Keratinocyte (primary cell): ENCODE results near the gene SFT2D1. TPM values are rescaled to one million over a fixed set of nuclear protein-coding genes. Genes with fewer than 3 reads are reported as not detected.

Experiments used
- DNase-seq: peaks from one replicate; pipeline ENCODE4 v3.0.0-alpha.2; 2011; ENCODE audit warnings: low read depth, missing footprints, low spot score
- FAIRE-seq: peaks from 2 replicates; lab custom pipeline; 2011; peaks lifted over from hg19 to GRCh38; lab: Jason Lieb, UNC
- H2AFZ ChIP-seq: 2 replicates; pipeline ENCODE4 v1.6.0; 2012; ENCODE audit warnings: low read length, control low read depth, inconsistent platforms; ENCODE audit not compliant: control insufficient read depth
- H3K27ac ChIP-seq: 2 replicates; pipeline ENCODE4 v1.5.1; 2011; ENCODE audit warnings: low read length; ENCODE audit not compliant: control insufficient read depth, insufficient read depth
- H3K27me3 ChIP-seq: 3 replicates; pipeline ENCODE4 v1.6.0; 2011; ENCODE audit warnings: low read length; ENCODE audit not compliant: control insufficient read depth, insufficient read depth; ENCODE audit errors: extremely low read depth
- H3K36me3 ChIP-seq, 2 experiments: 2 replicates in 1 of 2; 3 replicates in 1 of 2; pipeline ENCODE4 v1.5.1; 2011; ENCODE audit warnings: low read length in 2 of 2, mild to moderate bottlenecking in 1 of 2; ENCODE audit not compliant: control insufficient read depth in 2 of 2, insufficient read depth in 2 of 2; ENCODE audit errors: extremely low read depth in 1 of 2
- H3K4me1 ChIP-seq: 3 replicates; pipeline ENCODE4 v1.5.1; 2011; ENCODE audit warnings: low read length; ENCODE audit not compliant: control insufficient read depth, insufficient read depth; ENCODE audit errors: extremely low read depth
- H3K4me2 ChIP-seq: 3 replicates; pipeline ENCODE4 v1.6.0; 2011; ENCODE audit warnings: low read depth, low read length; ENCODE audit not compliant: control insufficient read depth, insufficient read depth; ENCODE audit errors: extremely low read depth
- H3K4me3 ChIP-seq, 3 experiments: fragments of 200-600 bp in 1 of 3; sonication (generic) in 1 of 3; 2 replicates in 2 of 3; 3 replicates in 1 of 3; pipeline ENCODE4 v1.5.1; 2011 to 2016; ENCODE audit warnings: low read length in 3 of 3, mild to moderate bottlenecking in 3 of 3, control low read depth in 2 of 3, inconsistent platforms in 1 of 3, low read depth in 1 of 3, mixed read lengths in 1 of 3, mixed run types in 1 of 3, moderate library complexity in 1 of 3; ENCODE audit not compliant: control insufficient read depth in 2 of 3, insufficient read depth in 2 of 3; ENCODE audit errors: extremely low read depth in 1 of 3
- H3K79me2 ChIP-seq: 2 replicates; pipeline ENCODE4 v1.6.0; 2012; ENCODE audit warnings: low read length; ENCODE audit not compliant: control insufficient read depth, insufficient read depth
- H3K9ac ChIP-seq: 3 replicates; pipeline ENCODE4 v1.6.0; 2011; ENCODE audit warnings: low read length; ENCODE audit not compliant: control insufficient read depth, insufficient read depth; ENCODE audit errors: extremely low read depth
- H3K9me1 ChIP-seq: 3 replicates; pipeline ENCODE4 v1.6.0; 2011; ENCODE audit warnings: low read length; ENCODE audit not compliant: control insufficient read depth, insufficient read depth; ENCODE audit errors: extremely low read depth
- H3K9me3 ChIP-seq: 2 replicates; pipeline ENCODE4 v1.5.1; 2012; ENCODE audit warnings: low read depth, low read length; ENCODE audit not compliant: control insufficient read depth
- H4K20me1 ChIP-seq: 3 replicates; pipeline ENCODE4 v1.6.0; 2011; ENCODE audit warnings: low read length; ENCODE audit not compliant: control insufficient read depth, insufficient read depth; ENCODE audit errors: extremely low read depth
- CTCF ChIP-seq, 3 experiments: IDR thresholded peaks in 1 of 3; conservative IDR thresholded peaks in 1 of 3; optimal IDR thresholded peaks in 1 of 3; 2 replicates in 2 of 3; 3 replicates in 1 of 3; pipeline versions ENCODE3 to v1.5.1; 2011; ENCODE audit warnings: low read length in 3 of 3, mild to moderate bottlenecking in 3 of 3, moderate library complexity in 2 of 3, control low read depth in 1 of 3, inconsistent platforms in 1 of 3; ENCODE audit not compliant: insufficient read depth in 2 of 3; ENCODE audit errors: extremely low read depth in 1 of 3
- EZH2 ChIP-seq: IDR thresholded peaks from one replicate; pipeline ENCODE4 v1.6.1; 2012; ENCODE audit warnings: inconsistent platforms, mild to moderate bottlenecking, low read length, moderate library complexity
- dilution Hi-C: fragments of 300-500 bp; cut with MboI; formaldehyde crosslinking; loops from one replicate; pipeline ENCODE4 v1.7.0; 2020; ENCODE audit warnings: low sequenced_read_pairs; ENCODE audit not compliant: extremely low pct_ligation_motif_present
- polyA plus RNA-seq, 5 experiments: library from polyadenylated mRNA; depleted of rRNA in 3 of 5; stranded (reverse) in 3 of 5; stranded (forward) in 1 of 5; unstranded in 1 of 5; fragments of >200 nt; gene quantifications; 1 replicate in 1 of 5; 2 replicates in 3 of 5; 3 replicates in 1 of 5; pipeline versions ENCODE4 v1.2.1 to v1.2.3, GENCODE V29; 2011 to 2012; ENCODE audit warnings: missing spikeins in 2 of 5, low read depth in 1 of 5, low replicate concordance in 1 of 5

The SFT2D1 gene
- polyA plus RNA-seq, 1 donor (not counting 4 experiments of a cell fraction or from before 2014, with no cell fraction given): 84.3 TPM

- H3K4me3 ChIP-seq: no peak overlapping the region
- dilution Hi-C loops: no loop called here
- H3K4me1 ChIP-seq: peaks cover 7% of the 10 kb centered on the region
- H3K9ac ChIP-seq: no peak overlapping the region
- FAIRE-seq (no peak), DNase-seq (no peak)
- no peaks in the 10 kb centered on the region for H3K79me2 ChIP-seq
- H3K9me3 ChIP-seq: no peaks in the 10 kb centered on the region
- no peaks in the 10 kb centered on the region for H3K9me1 ChIP-seq
- H3K27ac ChIP-seq: no peak overlapping the region
- TF ChIP-seq EZH2 (no peak), CTCF (optimal IDR thresholded peaks at IDR 0.05 in 1 of 3, IDR thresholded peaks at IDR 0.05 in 1 of 3, conservative IDR thresholded peaks at IDR 0.05 in 1 of 3; ENCODE audit: extremely low read depth in 1 of 3, insufficient read depth in 2 of 3, low read length in 3 of 3) (no peak)
- H3K4me2 ChIP-seq: no peak overlapping the region
- H2AFZ ChIP-seq: no peak overlapping the region
- no peaks in the 10 kb centered on the region for H4K20me1 ChIP-seq
- H3K27me3 ChIP-seq: no peaks in the 10 kb centered on the region
- no peaks in the 10 kb centered on the region for H3K36me3 ChIP-seq
These were observed 12.6 kb upstream of the SFT2D1 start for GRCh38 chr6:166354965-166355364.

GRCh38 chr6:166354143-166354542, 11.8 kb upstream of the SFT2D1 start:
- Histone ChIP-seq H3K4me1 (peaks cover 7% of the 10 kb centered on the region), H3K4me2 (no peak overlapping the region), H3K9me1 (no peaks in the 10 kb centered on the region), H3K36me3 (no peaks in the 10 kb centered on the region), H4K20me1 (no peaks in the 10 kb centered on the region), H3K27ac (no peak overlapping the region), H3K9ac (no peak overlapping the region), H2AFZ (no peak overlapping the region), H3K27me3 (no peaks in the 10 kb centered on the region), H3K4me3 (no peak overlapping the region), H3K9me3 (no peaks in the 10 kb centered on the region), H3K79me2 (no peaks in the 10 kb centered on the region)
- dilution Hi-C loops: no loop called here
- TF ChIP-seq CTCF (optimal IDR thresholded peaks at IDR 0.05 in 1 of 3, IDR thresholded peaks at IDR 0.05 in 1 of 3, conservative IDR thresholded peaks at IDR 0.05 in 1 of 3; ENCODE audit: extremely low read depth in 1 of 3, insufficient read depth in 2 of 3, low read length in 3 of 3) (no peak), EZH2 (no peak)
- FAIRE-seq (no peak), DNase-seq (no peak)
